GM18907 (cell line): ENCODE data around the gene EME2.
A peak's percentile ranks its signal among the peaks of the same experiment; 100 is the strongest.
"Not testable (repeated sequence)": the region's sequence is repeated elsewhere in the genome, so short reads cannot be mapped to it uniquely, and the experiment has no call there.

Experiments used
- ATAC-seq: cut with Tn5 transposase; IDR thresholded peaks from one replicate; pipeline ENCODE4 v1.9.1; 2021; ENCODE audit warnings: mild to moderate bottlenecking, moderate library complexity; ENCODE audit not compliant: unreplicated experiment

Gene EME2

GRCh38 chr16:1772362-1772907 lies at the start of gene EME2:
Gene EME2 (plus strand): TSS chr16:1772810. CDS start chr16:1773228, 418 bp downstream.
- ATAC-seq, result peak; percentile 12

GRCh38 chr16:1723450-1724147 lies 49.0 kb upstream of the EME2 start:
- no peak for ATAC-seq

- ATAC-seq, result no peak
Measured at GRCh38 chr16:1724491-1724890, 48.1 kb upstream of the EME2 start.

- no peak for ATAC-seq
Measured at GRCh38 chr16:1726661-1727502, 45.7 kb upstream of the EME2 start.

GRCh38 chr16:1727651-1728624 lies 44.7 kb upstream of the EME2 start:
- ATAC-seq, result no peak

GRCh38 chr16:1729026-1729425 lies 43.6 kb upstream of the EME2 start:
- ATAC-seq, result no peak

GRCh38 chr16:1729445-1729844 lies 43.2 kb upstream of the EME2 start:
- ATAC-seq, result no peak

- no peak for ATAC-seq
Measured at GRCh38 chr16:1731073-1731472, 41.5 kb upstream of the EME2 start.

- no peak for ATAC-seq
Measured at GRCh38 chr16:1731603-1732002, 41.0 kb upstream of the EME2 start.

GRCh38 chr16:1732071-1732470 lies 40.5 kb upstream of the EME2 start:
- ATAC-seq, result no peak

- ATAC-seq, result not testable (repeated sequence)
Measured at GRCh38 chr16:1732551-1732987, 40.0 kb upstream of the EME2 start.

- no peak for ATAC-seq
Measured at GRCh38 chr16:1734123-1734522, 38.5 kb upstream of the EME2 start.

GRCh38 chr16:1734816-1735215 lies 37.8 kb upstream of the EME2 start:
- ATAC-seq, result no peak

GRCh38 chr16:1740234-1740633 lies 32.4 kb upstream of the EME2 start:
- ATAC-seq, result no peak

- no peak for ATAC-seq
Measured at GRCh38 chr16:1740781-1741490, 31.7 kb upstream of the EME2 start.

GRCh38 chr16:1741553-1742165 lies 31.0 kb upstream of the EME2 start:
- no peak for ATAC-seq

- ATAC-seq, result no peak
Measured at GRCh38 chr16:1743376-1744337, 29.0 kb upstream of the EME2 start.

- no peak for ATAC-seq
Measured at GRCh38 chr16:1744338-1744840, 28.2 kb upstream of the EME2 start.
